Aorta (tissue), 5 donors: ENCODE results near the gene PDP2. TPM values are rescaled to one million over a fixed set of nuclear protein-coding genes. Genes with fewer than 3 reads are reported as not detected.
"Not testable (repeated sequence)": the region's sequence is repeated elsewhere in the genome, so short reads cannot be mapped to it uniquely, and the experiment has no call there.

Experiments
- ATAC-seq: fragments of 200-7000 bp; cut with Tn5 transposase; one replicate; pipeline ENCODE4 v1.9.1; 2022; ENCODE audit warnings: moderate library complexity; ENCODE audit not compliant: low FRiP score
- DNase-seq, 2 donors: peaks; one replicate each; pipeline ENCODE4 v3.0.0-alpha.2; 2020
- H3K27ac ChIP-seq, 2 donors: one replicate each; pipeline ENCODE4 v1.5.1; 2013; ENCODE audit warnings: low read length in 2 of 2, mild to moderate bottlenecking in 2 of 2, moderate library complexity in 2 of 2, control low read depth in 1 of 2, inconsistent platforms in 1 of 2, low read depth in 1 of 2
- H3K27me3 ChIP-seq, 2 donors: one replicate each; pipeline ENCODE4 v1.6.1; 2013; ENCODE audit warnings: control low read depth in 1 of 2, low read length in 1 of 2, mild to moderate bottlenecking in 1 of 2, moderate library complexity in 1 of 2; ENCODE audit not compliant: insufficient read depth in 2 of 2, control insufficient read depth in 1 of 2
- H3K36me3 ChIP-seq, 2 donors: one replicate each; pipeline ENCODE4 v1.6.1; 2013; ENCODE audit warnings: control low read depth in 1 of 2, low read length in 1 of 2, mild to moderate bottlenecking in 1 of 2; ENCODE audit not compliant: insufficient read depth in 2 of 2, control insufficient read depth in 1 of 2
- H3K4me1 ChIP-seq, 2 donors: one replicate each; pipeline ENCODE4 v1.6.1; 2013; ENCODE audit warnings: low read length in 2 of 2, control low read depth in 1 of 2, mild to moderate bottlenecking in 1 of 2, moderate library complexity in 1 of 2; ENCODE audit not compliant: insufficient read depth in 2 of 2, control insufficient read depth in 1 of 2
- H3K4me3 ChIP-seq, 2 donors: one replicate each; pipeline ENCODE4 v1.5.1; 2013; ENCODE audit warnings: low read length in 2 of 2, control low read depth in 1 of 2, mild to moderate bottlenecking in 1 of 2
- H3K9me3 ChIP-seq: one replicate; pipeline ENCODE4 v1.6.1; 2013; ENCODE audit warnings: mild to moderate bottlenecking, low read length; ENCODE audit not compliant: control insufficient read depth
- WGBS, 2 donors: extraction: QIAGEN DNeasy Blood & Tissue Kit; methylation state at CpG; one replicate each; pipeline ENCODE4 v1.1.7; 2013; 5-methylcytosine and 5-hydroxymethylcytosine counted together
- intact Hi-C, 2 donors: fragments of 100-400 bp; cut with DNase I; formaldehyde crosslinking; loops; one replicate each; pipeline versions ENCODE4 v1.14.2 to v1.15.0; 2022
- polyA plus RNA-seq, 2 donors: library from polyadenylated mRNA; stranded (reverse); fragments of 200-250 nt; gene quantifications; one replicate each; pipeline ENCODE4 v1.2.3, GENCODE V29; 2013
- total RNA-seq, 2 donors: library from RNA; stranded (reverse); fragmentation: NEBNext Ultra II Directional; extraction: Animal tissue kit (Norgen Biotek cat#: 25700); gene quantifications; one replicate each; pipeline ENCODE4 v1.2.1, GENCODE V29; 2021
- donor health status: healthy with polysubstance abuse.
- donor health status: Bipolar disorder and iron deficiency.
- donor health status: DM: no; HTN: no; CAD: no.
- donor health status: DM: no; HTN: no; CAD: no.
- donor health status: DM: yes; HTN: yes; CAD: no.

PDP2 gene
- total and polyA plus RNA-seq, 4 donors = 2.1 to 10.9 (median 5.7) TPM

DNA sequence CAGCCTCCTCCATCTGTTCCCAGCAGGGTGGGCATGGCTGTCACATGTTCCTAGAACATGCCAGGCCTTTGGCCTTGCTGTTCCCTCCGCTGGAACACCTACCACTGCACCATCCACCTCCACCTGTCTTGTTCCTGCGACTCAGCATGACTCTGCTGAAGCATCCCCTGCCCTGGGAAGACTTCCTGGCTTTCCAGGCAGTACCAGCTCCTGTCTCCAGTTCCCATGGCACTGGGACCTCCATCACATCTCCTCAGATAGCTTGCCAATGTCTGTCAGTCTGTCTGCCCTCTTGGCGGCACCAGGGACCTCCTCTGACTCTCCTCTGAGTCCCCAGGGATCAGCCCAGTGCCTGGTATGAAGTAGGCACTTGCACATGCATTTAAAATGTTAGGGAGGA is 15.7 kb downstream of the PDP2 start:
- intact Hi-C loops = loop anchor here (2.0 to 10.0 kb wide), 4 partner anchors 53 to 289 kb away; partner anchors contain the start of genes B3GNT9 (in 2 of the 2), FBXL8 (in 1 of the 2), MATCAP1 (in 1 of the 2) and TRADD (in 1 of the 2)
- Histone ChIP-seq H3K4me3 (no peak overlapping the region), H3K27ac (no peak overlapping the region), H3K36me3 (no peaks in the 10 kb centered on the region), H3K9me3 (no peaks in the 10 kb centered on the region), H3K4me1 (peaks cover 0 to 4% of the 10 kb centered on the region in 2 donors), H3K27me3 (no peaks in the 10 kb centered on the region)
- DNase-seq (no peak), ATAC-seq (no peak)
- 66 to 69% methylated on average over 3 of the region's 3 CpGs for WGBS, 2 donors

DNA sequence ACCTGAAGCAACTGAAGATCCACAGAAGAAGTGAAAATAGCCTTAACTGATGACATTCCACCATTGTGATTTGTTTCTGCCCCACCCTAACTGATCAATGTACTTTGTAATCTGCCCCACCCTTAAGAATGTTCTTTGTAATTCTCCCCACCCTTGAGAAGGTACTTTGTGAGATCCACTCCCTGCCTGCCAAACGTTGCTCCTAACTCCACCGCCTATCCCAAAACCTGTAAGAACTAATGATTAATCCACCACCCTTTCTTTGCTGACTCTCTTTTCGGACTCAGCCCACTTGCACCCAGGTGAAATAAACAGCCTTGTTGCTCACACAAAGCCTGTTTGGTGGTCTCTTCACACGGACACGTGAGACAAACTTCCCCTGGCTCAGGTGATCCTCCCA is 16.4 kb downstream of the PDP2 start:
- not testable (repeated sequence) for H3K36me3 ChIP-seq, H3K27me3 ChIP-seq, H3K9me3 ChIP-seq, H3K4me1 ChIP-seq, ATAC-seq, DNase-seq, H3K4me3 ChIP-seq, H3K27ac ChIP-seq
- intact Hi-C loops = loop anchor here (5.0 to 10.0 kb wide), 3 partner anchors 256 to 288 kb away; partner anchors contain the start of genes B3GNT9 (in 2 of the 2), FBXL8 (in 1 of the 2), MATCAP1 (in 1 of the 2) and TRADD (in 1 of the 2)
- 83 to 88% methylated on average over 5 of the region's 5 CpGs for WGBS, 2 donors

GRCh38 chr16:66898207-66898606 is 17.9 kb downstream of the PDP2 start:
- H3K4me1 ChIP-seq = peaks cover 4% of the 10 kb centered on the region in 2 donors
- intact Hi-C loops = loop anchor here (1.0 to 10.0 kb wide), 5 partner anchors 25 to 287 kb away; partner anchors contain the start of genes B3GNT9 (in 2 of the 2), FBXL8 (in 1 of the 2), MATCAP1 (in 1 of the 2) and RRAD (in 1 of the 2)
- H3K27ac ChIP-seq = no peak overlapping the region
- H3K27me3 ChIP-seq = no peaks in the 10 kb centered on the region
- no peaks in the 10 kb centered on the region for H3K9me3 ChIP-seq
- no peaks in the 10 kb centered on the region for H3K36me3 ChIP-seq
- DNase-seq = peak; percentile 87 to 88
- 4 to 7% methylated on average over 3 of the region's 3 CpGs for WGBS, 2 donors
- no peak overlapping the region for H3K4me3 ChIP-seq
- peak; percentile 62 for ATAC-seq

DNA sequence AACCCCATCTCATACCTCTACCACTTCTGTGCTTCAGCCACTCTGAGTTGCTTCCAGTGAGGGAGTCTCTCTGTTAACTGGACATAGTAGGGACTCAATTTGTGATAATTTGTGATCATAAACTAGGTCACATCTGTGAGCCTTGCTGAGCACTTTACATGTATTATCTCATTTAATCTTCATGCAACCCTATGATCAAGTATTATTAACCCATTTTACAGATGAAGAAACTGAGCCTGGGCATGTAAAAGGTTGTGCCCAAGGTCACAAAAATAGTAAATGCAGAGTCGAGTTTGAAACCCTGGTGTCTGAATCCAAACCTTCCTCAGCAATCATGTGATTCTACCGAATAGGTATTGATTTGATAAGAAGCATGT is 18.6 kb downstream of the PDP2 start:
- 67 to 83% methylated on average over 2 of the region's 2 CpGs for WGBS, 2 donors
- peaks cover 4% of the 10 kb centered on the region in 2 donors for H3K4me1 ChIP-seq
- no peak for ATAC-seq

GRCh38 chr16:66899310-66899944 is 19.1 kb downstream of the PDP2 start:
- peak in 1 of 2 donors; percentile 61 for DNase-seq
- H3K27me3 ChIP-seq = no peaks in the 10 kb centered on the region
- H3K4me1 ChIP-seq = peaks cover 4% of the 10 kb centered on the region in 2 donors
- peak overlapping the region; percentile 10 to 49 for H3K27ac ChIP-seq
- WGBS, 2 donors = 67 to 70% methylated on average over 6 of the region's 6 CpGs
- H3K36me3 ChIP-seq = no peaks in the 10 kb centered on the region
- intact Hi-C loops = loop anchor here (2.0 to 10.0 kb wide), 4 partner anchors 25 to 285 kb away; partner anchors contain the start of genes B3GNT9 (in 2 of the 2), FBXL8 (in 1 of the 2), MATCAP1 (in 1 of the 2) and RRAD (in 1 of the 2)
- no peak overlapping the region for H3K4me3 ChIP-seq
- peak; percentile 52 for ATAC-seq
- H3K9me3 ChIP-seq = no peaks in the 10 kb centered on the region

More for the DNA sequence above, 18.6 kb downstream of the PDP2 start:
- Histone ChIP-seq H3K27ac (peak overlapping the region; percentile 10 to 61), H3K4me3 (no peak overlapping the region), H3K9me3 (no peaks in the 10 kb centered on the region), H3K27me3 (no peaks in the 10 kb centered on the region), H3K36me3 (no peaks in the 10 kb centered on the region)
- DNase-seq = no peak
- intact Hi-C loops = loop anchor here (1.0 to 10.0 kb wide), 5 partner anchors 24 to 286 kb away; partner anchors contain the start of genes B3GNT9 (in 2 of the 2), FBXL8 (in 1 of the 2), MATCAP1 (in 1 of the 2) and RRAD (in 1 of the 2)

- 3 to 4% methylated on average over 9 of the region's 9 CpGs for WGBS, 2 donors
- no peaks in the 10 kb centered on the region for H3K36me3 ChIP-seq
- no peak overlapping the region for H3K4me3 ChIP-seq
- DNase-seq (peak; percentile 86 to 95), ATAC-seq (peak; percentile 53)
- peaks cover 4% of the 10 kb centered on the region in 2 donors for H3K4me1 ChIP-seq
- no peaks in the 10 kb centered on the region for H3K27me3 ChIP-seq
- H3K9me3 ChIP-seq = no peaks in the 10 kb centered on the region
- peak overlapping the region; percentile 73 to 81 for H3K27ac ChIP-seq
- intact Hi-C loops = loop anchor here (2.0 to 10.0 kb wide), 5 partner anchors 25 to 285 kb away; partner anchors contain the start of genes B3GNT9 (in 2 of the 2), FBXL8 (in 1 of the 2), MATCAP1 (in 1 of the 2) and RRAD (in 1 of the 2)
These were observed 19.8 kb downstream of the PDP2 start for GRCh38 chr16:66899945-66900710.

- Histone ChIP-seq H3K4me1 (peaks cover 4% of the 10 kb centered on the region in 2 donors), H3K27me3 (no peaks in the 10 kb centered on the region), H3K27ac (peak overlapping the region; percentile 73 to 95), H3K9me3 (no peaks in the 10 kb centered on the region), H3K4me3 (no peak overlapping the region), H3K36me3 (no peaks in the 10 kb centered on the region)
- DNase-seq (peak; percentile 69 to 77), ATAC-seq (peak; percentile 77)
- intact Hi-C loops = loop anchor here in 1 of 2 donors (5.0 kb wide), 1 partner anchor 116 kb away; no protein-coding TSS in a partner anchor
- WGBS, 2 donors = 4 to 9% methylated on average over 7 of the region's 7 CpGs
These were observed 20.6 kb downstream of the PDP2 start for GRCh38 chr16:66900721-66901441.

DNA sequence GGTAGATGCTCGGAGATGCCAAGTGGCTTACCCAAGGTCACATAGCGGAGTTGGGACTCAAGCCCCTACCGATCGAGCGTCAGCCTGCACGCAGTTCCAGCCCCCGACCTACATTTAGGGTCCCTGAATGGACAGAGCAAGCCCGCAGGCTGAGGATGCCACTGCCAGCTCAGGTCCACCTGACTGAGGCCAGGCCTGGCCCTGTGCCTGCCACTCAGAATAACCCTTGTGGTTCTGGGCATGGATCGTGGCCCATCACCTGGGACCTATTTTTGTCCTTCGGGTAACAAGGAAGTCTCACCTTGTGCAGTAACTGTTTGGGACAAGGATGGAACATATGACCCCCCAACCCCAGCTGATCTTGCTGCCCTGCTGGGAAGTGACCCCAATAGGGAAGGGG is 21.3 kb downstream of the PDP2 start:
- 73 to 75% methylated on average over 10 of the region's 10 CpGs for WGBS, 2 donors
- peaks cover 4% of the 10 kb centered on the region in 2 donors for H3K4me1 ChIP-seq
- H3K36me3 ChIP-seq = no peaks in the 10 kb centered on the region
- H3K9me3 ChIP-seq = no peaks in the 10 kb centered on the region
- ATAC-seq = no peak
- DNase-seq = peak in 1 of 2 donors; percentile 62
- H3K27ac ChIP-seq = peak overlapping the region; percentile 20 to 95
- H3K27me3 ChIP-seq = no peaks in the 10 kb centered on the region
- no peak overlapping the region for H3K4me3 ChIP-seq
- intact Hi-C loops = loop anchor here in 1 of 2 donors (5.0 kb wide), 1 partner anchor 116 kb away; no protein-coding TSS in a partner anchor
